Adrenal gland (tissue), 5 donors: ENCODE data around the gene FBLL1.

ENCODE experiments used
- CTCF ChIP-seq, 6 experiments: fragments of 450-650 bp in 4 of 6; fragments of 200-600 bp in 2 of 6; sonication (generic) in 1 of 6; IDR thresholded peaks; 1 replicate in 5 of 6; 2 replicates in 1 of 6; pipeline versions ENCODE4 v1.5.1 to v1.8.0; 2016 to 2021; ENCODE audit warnings: antibody characterized with exemption in 6 of 6, mild to moderate bottlenecking in 2 of 6, moderate library complexity in 1 of 6
- POLR2A ChIP-seq, 2 donors: fragments of 450-650 bp; IDR thresholded peaks; one replicate each; pipeline ENCODE4 v1.6.1; 2017; ENCODE audit warnings: antibody characterized with exemption in 2 of 2, mild to moderate bottlenecking in 2 of 2, moderate library complexity in 1 of 2
- donor health status: DM: no; HTN: no; CAD: no.

DNA sequence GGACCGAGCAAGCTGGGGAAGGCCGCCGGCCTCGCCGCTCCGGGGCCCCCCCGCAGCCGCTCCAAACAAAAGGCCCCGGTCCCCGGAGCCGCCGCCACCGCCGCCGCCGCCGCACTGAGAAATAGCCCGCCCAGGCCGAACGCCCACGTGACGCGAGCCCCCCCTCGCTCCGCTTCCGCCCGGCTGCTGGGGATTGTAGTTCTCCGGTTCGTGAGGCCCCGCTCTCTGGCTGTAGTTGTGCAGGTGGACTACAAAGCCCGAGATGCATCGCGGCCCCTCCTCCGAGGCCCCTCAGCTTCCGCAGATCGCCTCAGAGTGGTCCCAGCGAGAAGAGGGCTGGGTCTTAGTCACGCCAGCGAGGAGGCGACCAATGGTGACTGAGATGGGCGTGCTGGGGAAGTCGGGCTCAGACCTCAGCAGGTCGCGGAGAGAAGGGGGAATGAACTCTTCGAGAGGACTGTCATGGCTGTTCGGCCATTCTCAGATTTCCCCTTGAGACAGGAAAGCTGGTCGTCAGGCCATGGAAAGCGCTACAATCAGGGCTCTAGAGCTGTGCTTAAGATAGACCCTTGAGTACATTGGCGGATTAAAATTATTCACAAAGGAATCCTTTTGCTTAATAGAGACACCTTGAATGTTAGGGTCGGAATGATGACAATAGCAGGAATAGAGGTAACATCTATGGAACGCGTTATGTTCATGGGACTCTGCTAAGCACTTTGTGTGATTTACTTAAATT is 50.6 kb downstream of the FBLL1 start:
- TF ChIP-seq CTCF (IDR thresholded peaks at IDR 0.05), result no peak
- TF ChIP-seq POLR2A (IDR thresholded peaks at IDR 0.05), result peak; percentile 48 to 93
